SJSA1 (cell line): ENCODE measurements around the gene RUSF1. TPM values are rescaled to one million over a fixed set of nuclear protein-coding genes. Genes with fewer than 3 reads are reported as not detected.
"Not testable (repeated sequence)": the region's sequence is repeated elsewhere in the genome, so short reads cannot be mapped to it uniquely, and the experiment has no call there.

Experiments
- DNase-seq, 2 experiments: peaks; one replicate each; pipeline ENCODE4 v3.0.0-alpha.2; 2015 to 2020; ENCODE audit warnings: low spot score in 2 of 2, low read depth in 1 of 2
- H3K27ac ChIP-seq: fragments of 250-450 bp; sonication (Bioruptor Pico); 2 replicates; pipeline ENCODE4 v1.5.1; 2020; ENCODE audit warnings: mild to moderate bottlenecking, moderate library complexity
- H3K27me3 ChIP-seq: fragments of 250-450 bp; sonication (Bioruptor Pico); replicated peaks from 2 replicates; pipeline ENCODE4 v1.5.1; 2020; ENCODE audit warnings: mild to moderate bottlenecking, moderate library complexity
- H3K36me3 ChIP-seq: fragments of 250-450 bp; sonication (Bioruptor Pico); 2 replicates; pipeline ENCODE4 v1.5.1; 2020; ENCODE audit warnings: mild to moderate bottlenecking
- H3K4me1 ChIP-seq: fragments of 250-450 bp; sonication (Bioruptor Pico); replicated peaks from 2 replicates; pipeline ENCODE4 v1.6.1; 2021; ENCODE audit warnings: mild to moderate bottlenecking
- H3K4me3 ChIP-seq: fragments of 250-450 bp; sonication (Bioruptor Pico); 2 replicates; pipeline ENCODE4 v1.5.1; 2020; ENCODE audit warnings: mild to moderate bottlenecking
- H3K9me3 ChIP-seq: fragments of 250-450 bp; sonication (Bioruptor Pico); replicated peaks from 2 replicates; pipeline ENCODE4 v1.5.1; 2020; ENCODE audit warnings: mild to moderate bottlenecking
- total RNA-seq: library from RNA; depleted of rRNA; stranded (reverse); fragments of >200 nt; shearing (Covaris generic); gene quantifications from 2 replicates; pipeline ENCODE4 v1.2.3, GENCODE V29; 2014; rRNA removed

The RUSF1 gene
- total RNA-seq, result 47.6 and 49.5 TPM in 2 replicates

DNA sequence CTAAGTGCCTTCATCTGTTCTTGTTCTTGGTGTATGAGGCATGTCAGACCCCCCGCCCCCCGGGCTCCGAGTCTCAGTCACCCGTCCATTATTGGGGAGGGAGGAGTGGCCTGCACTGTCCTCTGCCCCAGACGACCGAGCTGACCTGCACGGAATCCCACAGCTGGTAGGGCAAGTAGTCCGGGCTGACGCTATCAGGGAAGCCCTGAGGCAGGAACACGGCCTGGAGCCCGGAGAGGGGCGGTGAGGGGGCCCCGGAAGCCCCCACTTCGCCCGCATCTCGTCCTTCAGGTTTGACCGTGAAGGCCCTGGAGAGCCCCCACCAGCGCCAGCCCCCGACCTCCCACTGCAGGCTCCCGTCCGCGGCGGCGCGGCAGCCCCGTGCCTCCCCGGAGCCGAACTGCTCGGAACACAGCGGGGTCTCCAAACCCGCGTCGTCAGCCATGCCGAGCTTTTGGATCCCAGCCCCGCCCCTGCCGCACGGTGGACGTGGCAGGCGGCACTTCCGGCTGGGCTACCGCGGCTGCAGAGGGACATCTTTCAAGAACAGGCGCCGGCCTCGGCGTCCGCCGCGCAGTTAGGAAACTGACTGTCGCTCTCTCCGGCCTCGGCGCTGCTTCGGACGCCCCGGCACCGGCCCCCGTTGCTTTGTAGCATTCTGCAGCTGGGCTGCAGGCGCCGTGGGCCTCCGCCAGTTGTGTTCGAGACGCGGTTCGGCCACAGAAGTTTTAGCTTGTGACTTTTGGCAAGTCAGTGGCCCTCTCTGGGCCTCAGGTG lies at the start of gene RUSF1:
Gene RUSF1, minus strand, starts transcription at position 463 of the 777 bp plus-strand sequence. Its CDS starts 18 bp downstream, at position 445.
- peaks cover 10% of the 10 kb centered on the region for H3K9me3 ChIP-seq
- peak; percentile 88 to 92 for DNase-seq
- no peaks in the 10 kb centered on the region for H3K27me3 ChIP-seq
- peaks cover 11% of the 10 kb centered on the region for H3K4me1 ChIP-seq
- peaks cover 12% of the 10 kb centered on the region for H3K36me3 ChIP-seq
- peak within 1 kb of the TSS; percentile 93 for H3K27ac ChIP-seq
- peak within 1 kb of the TSS; percentile 82 for H3K4me3 ChIP-seq

DNA sequence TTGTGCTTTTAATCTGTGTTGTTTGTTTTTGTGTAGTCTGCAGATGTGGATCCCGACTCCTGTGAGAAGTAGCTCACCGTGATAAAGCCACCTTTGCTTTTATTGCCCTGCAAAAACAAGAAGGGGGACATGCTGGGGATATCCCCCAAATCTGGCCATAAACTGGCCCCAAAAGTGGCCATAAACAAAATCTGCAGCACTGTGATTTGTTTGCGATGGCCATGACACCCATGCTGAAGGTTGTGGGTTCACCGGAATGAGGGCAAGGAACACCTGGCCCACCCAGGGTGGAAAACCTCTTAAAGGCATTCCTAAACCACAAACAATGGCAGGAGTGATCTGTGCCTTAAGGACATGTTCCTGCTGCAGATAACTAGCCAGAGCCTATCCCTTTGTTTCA lies 34.6 kb upstream of the RUSF1 start:
- Histone ChIP-seq H3K27me3 (no peaks in the 10 kb centered on the region), H3K4me1 (no peaks in the 10 kb centered on the region)
- no peak for DNase-seq

DNA sequence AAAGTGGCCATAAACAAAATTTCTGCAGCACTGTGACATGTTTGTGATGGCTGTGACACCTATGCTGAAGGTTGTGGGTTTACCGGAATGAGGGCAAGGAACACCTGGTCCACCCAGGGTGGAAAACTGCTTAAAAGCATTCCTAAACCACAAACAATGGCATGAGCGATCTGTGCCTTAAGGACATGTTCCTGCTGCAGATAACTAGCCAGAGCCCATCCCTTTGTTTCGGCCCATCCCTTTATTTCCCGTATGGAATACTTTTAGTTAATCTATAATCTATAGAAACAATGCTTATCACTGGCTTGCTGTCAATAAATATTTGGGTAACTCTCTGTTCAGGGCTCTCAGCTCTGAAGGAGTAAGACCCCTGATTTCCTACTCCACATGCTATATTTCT lies 31.6 kb upstream of the RUSF1 start:
- not testable (repeated sequence) for H3K4me3 ChIP-seq, H3K4me1 ChIP-seq, H3K9me3 ChIP-seq, H3K27ac ChIP-seq, H3K27me3 ChIP-seq, DNase-seq, H3K36me3 ChIP-seq

More for the DNA sequence above, 34.6 kb upstream of the RUSF1 start:
- Histone ChIP-seq H3K9me3 (no peaks in the 10 kb centered on the region), H3K4me3 (no peak overlapping the region), H3K27ac (no peak overlapping the region), H3K36me3 (no peaks in the 10 kb centered on the region)

DNA sequence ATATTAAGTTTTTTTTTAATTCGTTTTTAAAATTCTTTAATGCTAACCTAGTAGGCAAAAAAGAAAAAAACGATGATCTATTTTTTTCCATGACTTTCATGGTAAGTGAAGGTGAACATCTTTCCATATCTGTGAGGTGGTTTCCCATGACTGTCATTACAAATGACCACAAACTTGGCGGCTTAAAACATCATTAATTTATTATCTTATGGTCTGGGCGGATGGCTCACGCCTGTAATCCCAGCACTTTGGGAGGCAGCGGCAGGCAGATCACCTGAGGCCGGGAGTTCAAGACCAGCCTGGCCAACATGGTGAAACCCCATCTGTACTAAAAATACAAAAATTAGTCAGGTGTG lies 30.0 kb upstream of the RUSF1 start:
- not testable (repeated sequence) for H3K9me3 ChIP-seq, H3K4me3 ChIP-seq, DNase-seq, H3K27me3 ChIP-seq, H3K27ac ChIP-seq, H3K36me3 ChIP-seq, H3K4me1 ChIP-seq

DNA sequence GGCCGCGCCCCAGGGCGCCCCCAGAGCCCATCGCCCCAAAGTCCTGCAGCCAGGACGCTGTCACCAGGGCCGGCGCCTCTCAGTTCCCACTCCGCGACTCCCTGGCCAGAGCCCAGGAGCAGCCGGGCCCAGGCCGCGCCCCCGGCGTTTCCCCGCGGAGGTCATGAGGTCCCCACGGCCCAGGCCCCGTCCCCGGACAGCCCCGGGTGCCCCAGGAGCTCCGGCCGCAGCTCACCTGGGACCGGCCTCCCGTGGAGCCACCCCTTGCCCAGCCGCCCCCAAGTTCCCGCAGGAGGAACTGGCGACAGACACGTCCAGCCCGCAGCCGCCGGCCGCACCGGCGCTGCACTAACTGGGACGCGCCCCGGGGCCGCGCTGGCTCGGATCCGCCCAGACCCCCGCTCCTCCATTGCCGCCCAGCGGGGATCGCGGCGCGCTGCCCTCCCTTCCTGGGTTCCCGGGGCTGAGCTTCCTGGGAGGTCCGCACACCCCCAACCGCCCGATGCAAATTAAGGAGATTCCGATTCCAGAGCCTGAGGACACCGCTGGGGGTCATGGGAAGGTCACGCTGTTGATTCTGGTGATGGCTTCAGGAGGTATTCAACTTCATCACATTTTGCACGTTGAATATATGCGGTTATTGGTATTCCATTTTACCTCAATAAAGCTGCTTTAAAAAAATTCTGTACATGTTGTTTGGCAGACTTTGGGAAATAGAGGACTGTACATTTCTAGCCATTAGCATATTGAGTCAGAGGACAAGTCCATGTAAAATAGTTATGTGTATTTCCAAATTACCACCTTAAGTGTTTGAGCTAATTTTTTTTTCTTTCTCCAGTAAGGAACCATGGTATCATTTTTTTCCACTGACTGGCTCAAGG lies 29.4 kb upstream of the RUSF1 start:
- Histone ChIP-seq H3K9me3 (no peaks in the 10 kb centered on the region), H3K27ac (no peak overlapping the region), H3K36me3 (no peaks in the 10 kb centered on the region), H3K4me3 (0 out of 2 replicates have a peak overlapping the region, but pooled peaks have one; percentile 4), H3K27me3 (0 out of 2 replicates have a peak, but pooled peaks cover 4% of the 10 kb centered on the region), H3K4me1 (0 out of 2 replicates have a peak, but pooled peaks cover 3% of the 10 kb centered on the region)
- no peak for DNase-seq

DNA sequence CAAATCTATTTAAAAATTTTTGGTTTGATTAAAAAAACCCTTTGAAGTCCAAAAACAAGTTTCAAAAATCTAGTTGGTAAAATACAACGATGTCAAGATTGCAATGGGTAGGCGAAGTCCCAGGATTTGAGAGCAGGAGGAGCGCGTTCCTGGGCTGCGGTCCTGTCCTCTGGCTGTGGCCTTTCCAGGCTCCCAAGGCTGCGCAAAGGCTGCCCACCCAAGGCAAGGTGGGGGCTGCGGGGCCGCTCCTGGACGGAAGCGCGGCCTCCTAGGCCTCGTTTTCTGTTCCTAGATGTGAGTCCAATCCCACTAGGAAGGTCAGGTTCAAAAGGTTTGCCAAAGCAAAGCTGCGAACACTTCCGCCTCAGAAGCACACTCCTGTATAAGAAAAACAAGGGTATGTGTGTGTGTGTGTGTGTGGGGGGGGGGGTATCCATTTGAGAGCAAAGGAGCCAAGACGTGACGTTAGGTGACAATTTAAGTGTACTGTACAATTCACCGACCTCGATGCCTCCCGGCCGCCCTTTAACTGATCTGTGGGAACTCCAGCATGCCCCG lies 28.7 kb upstream of the RUSF1 start:
- DNase-seq, result no peak
- Histone ChIP-seq H3K9me3 (no peaks in the 10 kb centered on the region), H3K36me3 (no peaks in the 10 kb centered on the region), H3K27ac (no peak overlapping the region), H3K4me1 (0 out of 2 replicates have a peak, but pooled peaks cover 3% of the 10 kb centered on the region), H3K4me3 (no peak overlapping the region), H3K27me3 (0 out of 2 replicates have a peak, but pooled peaks cover 4% of the 10 kb centered on the region)

DNA sequence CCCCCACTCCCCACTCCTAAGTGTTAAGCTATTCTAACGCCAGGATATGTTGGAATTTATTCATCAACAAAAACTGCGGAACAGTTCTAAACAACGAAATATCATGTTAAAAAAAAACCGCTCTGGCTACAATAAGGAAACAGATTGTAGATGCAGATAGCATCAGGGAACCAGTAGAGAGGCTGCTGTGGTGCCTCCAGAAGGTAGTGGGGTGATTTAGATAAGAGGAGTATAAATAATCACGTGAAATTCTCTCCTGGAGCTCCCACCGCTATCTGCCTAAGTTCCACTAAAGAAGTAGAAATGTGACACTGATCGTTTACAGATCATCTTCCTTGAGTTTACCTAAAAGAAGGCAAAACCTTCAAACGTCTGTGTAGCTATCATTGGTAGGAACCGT lies 27.5 kb upstream of the RUSF1 start:
- Histone ChIP-seq H3K4me1 (0 out of 2 replicates have a peak, but pooled peaks cover 3% of the 10 kb centered on the region), H3K9me3 (no peaks in the 10 kb centered on the region), H3K4me3 (no peak overlapping the region), H3K36me3 (no peaks in the 10 kb centered on the region), H3K27ac (no peak overlapping the region), H3K27me3 (peaks cover 5% of the 10 kb centered on the region; the same call in 1 of the 2 replicates)
- no peak for DNase-seq

DNA sequence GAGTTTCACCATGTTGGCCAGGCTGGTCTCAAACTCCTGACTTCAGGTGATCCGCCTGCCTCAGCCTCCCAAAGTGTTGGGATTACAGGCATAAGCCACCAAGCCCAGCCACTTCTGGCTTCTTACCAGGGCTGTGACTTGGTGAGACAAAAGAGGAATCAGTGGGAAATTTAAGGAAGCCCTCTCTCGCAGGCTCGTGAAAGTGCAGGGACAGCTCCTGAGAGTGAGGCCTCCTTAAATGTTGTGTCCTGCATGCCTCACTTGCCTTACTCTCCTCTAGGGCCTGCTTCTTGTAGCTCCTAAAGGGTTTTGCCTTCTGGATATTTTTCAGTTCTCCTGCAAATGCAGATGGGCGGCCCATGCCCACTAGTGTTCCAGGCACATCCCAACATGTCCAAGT lies 24.7 kb upstream of the RUSF1 start:
- no peaks in the 10 kb centered on the region for H3K9me3 ChIP-seq
- DNase-seq, result no peak
- no peaks in the 10 kb centered on the region for H3K36me3 ChIP-seq
- H3K4me3 ChIP-seq, result no peak overlapping the region
- 0 out of 2 replicates have a peak, but pooled peaks cover 3% of the 10 kb centered on the region for H3K4me1 ChIP-seq
- H3K27ac ChIP-seq, result no peak overlapping the region
- H3K27me3 ChIP-seq, result peaks cover 21% of the 10 kb centered on the region

DNA sequence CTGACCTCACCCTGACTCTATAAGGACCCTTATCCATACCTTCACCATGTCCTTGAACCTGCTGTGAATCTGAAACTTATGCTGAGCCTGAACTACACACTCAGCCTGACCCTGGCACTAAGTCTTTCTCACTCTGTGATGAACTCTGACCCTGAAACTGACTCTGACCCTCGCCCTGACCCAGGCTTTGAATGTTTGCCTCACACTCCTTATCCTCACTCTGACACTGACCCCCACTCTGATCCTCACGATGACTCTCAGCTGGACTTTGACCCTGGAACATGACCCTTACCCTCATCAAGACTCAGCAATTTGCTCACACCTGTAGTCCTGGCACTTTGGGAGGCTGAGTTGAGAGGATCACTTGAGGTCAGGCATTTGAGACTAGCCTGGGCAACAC lies 23.9 kb upstream of the RUSF1 start:
- H3K27me3 ChIP-seq, result peaks cover 17% of the 10 kb centered on the region

DNA sequence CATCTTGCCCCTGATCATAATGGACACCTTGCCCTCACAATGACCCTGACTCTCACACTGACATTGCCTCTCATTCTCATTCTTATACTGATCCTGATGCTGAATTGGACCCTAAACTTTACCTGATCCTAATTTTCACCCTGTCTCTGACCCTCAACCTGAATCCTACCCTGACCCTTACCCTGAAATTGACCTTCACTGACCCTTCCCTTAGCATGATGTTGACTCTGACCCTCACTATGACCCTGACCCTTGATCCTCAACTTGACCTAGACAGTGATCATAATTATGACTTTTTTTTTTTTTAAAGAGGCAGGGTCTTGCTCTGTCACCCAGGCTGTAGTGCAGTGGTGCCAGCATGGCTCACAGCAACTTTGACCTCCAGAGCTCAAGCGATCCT lies 22.9 kb upstream of the RUSF1 start:
- no peak overlapping the region for H3K27ac ChIP-seq
- DNase-seq, result no peak
- no peaks in the 10 kb centered on the region for H3K4me1 ChIP-seq

More for the DNA sequence above, 23.9 kb upstream of the RUSF1 start:
- no peak overlapping the region for H3K27ac ChIP-seq
- H3K36me3 ChIP-seq, result no peaks in the 10 kb centered on the region
- no peak overlapping the region for H3K4me3 ChIP-seq
- DNase-seq, result no peak
- H3K4me1 ChIP-seq, result no peaks in the 10 kb centered on the region
- no peaks in the 10 kb centered on the region for H3K9me3 ChIP-seq

DNA sequence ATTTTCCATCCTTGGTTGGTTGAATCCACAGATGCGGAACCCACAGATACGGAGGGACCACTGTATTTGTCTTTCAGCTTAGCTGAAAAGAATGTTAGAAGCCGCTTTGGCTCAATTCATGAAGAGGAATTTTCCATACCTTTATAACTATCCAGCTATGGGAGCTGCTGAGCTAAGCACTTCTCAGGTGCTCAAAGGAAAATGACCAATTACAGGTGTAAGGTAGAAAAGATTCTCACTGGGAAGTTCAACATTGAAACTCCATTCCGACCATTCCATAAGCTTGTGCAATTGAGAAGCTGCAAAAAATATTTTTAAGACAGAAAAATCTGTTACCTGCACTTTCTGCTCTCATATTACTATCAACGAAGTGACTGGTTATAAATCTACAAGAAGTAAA lies 22.2 kb upstream of the RUSF1 start:
- H3K9me3 ChIP-seq, result no peaks in the 10 kb centered on the region
- peaks cover 17% of the 10 kb centered on the region for H3K27me3 ChIP-seq
- no peaks in the 10 kb centered on the region for H3K4me1 ChIP-seq
- no peak for DNase-seq
- H3K36me3 ChIP-seq, result no peaks in the 10 kb centered on the region
- H3K4me3 ChIP-seq, result no peak overlapping the region
- H3K27ac ChIP-seq, result no peak overlapping the region

More for the DNA sequence above, 22.9 kb upstream of the RUSF1 start:
- Histone ChIP-seq H3K4me3 (no peak overlapping the region), H3K9me3 (no peaks in the 10 kb centered on the region), H3K36me3 (no peaks in the 10 kb centered on the region), H3K27me3 (peaks cover 17% of the 10 kb centered on the region)

DNA sequence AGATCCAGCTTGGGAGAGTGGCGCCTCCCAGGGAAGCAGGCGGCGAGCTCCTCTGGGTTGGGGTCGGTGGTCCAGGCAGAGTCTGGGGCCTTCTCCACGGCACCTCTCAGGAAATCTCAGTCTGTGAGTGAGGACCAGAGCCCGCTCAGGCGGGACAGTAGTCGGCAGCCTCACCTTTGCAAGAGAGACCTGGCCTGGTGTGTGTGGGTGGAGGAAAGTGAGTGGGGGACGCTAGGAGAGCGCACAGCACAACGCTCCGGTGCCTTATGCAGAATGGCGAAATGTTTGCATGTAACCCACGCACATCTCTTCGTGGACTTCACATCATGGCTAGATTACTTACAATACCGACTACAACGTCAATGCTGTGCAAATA lies 21.7 kb upstream of the RUSF1 start:
- DNase-seq, result no peak
- Histone ChIP-seq H3K27me3 (peaks cover 17% of the 10 kb centered on the region), H3K4me1 (no peaks in the 10 kb centered on the region), H3K36me3 (no peaks in the 10 kb centered on the region), H3K9me3 (no peaks in the 10 kb centered on the region), H3K4me3 (no peak overlapping the region), H3K27ac (no peak overlapping the region)

DNA sequence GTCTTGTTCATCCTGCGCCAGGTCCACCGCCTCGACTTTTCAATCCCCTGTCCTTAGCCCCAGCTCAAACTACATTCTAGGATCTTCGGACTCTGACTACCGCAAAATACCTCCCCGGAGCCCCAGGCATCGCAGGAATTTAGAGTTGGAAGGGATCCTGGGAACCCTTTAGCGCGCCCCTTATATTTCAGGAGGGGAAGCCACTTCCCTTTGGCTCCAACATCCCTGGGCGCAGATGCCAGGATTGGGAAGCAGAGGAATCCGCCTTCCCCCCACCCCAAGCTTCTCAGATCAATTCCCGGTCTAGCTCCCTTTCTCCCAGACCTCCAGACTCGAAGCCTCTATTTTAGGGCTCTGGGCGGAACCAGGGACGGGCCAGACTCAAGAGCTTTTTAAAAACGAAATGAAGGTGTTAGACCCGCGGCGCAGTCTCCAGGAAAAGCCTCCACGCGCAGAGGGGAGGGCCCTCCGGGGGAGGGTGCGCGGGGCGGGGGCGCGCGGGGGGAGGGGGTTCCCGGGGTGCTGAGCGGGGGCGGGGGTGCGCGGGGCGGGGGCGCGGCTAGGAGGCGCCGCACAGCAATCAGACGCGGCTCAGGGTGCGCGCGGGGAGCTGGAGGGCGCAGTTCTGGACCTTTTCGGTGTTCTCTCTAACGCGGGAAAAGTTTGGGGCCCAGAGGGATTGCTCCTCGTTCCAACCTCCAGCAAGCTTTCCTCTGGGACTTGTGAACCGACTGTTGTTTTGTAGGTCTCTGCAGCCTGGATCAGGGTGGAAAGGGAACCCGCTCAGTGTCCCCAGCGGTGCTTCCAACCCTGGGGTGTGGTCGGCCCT lies 21.1 kb upstream of the RUSF1 start:
- no peak for DNase-seq
- H3K9me3 ChIP-seq, result no peaks in the 10 kb centered on the region
- no peaks in the 10 kb centered on the region for H3K4me1 ChIP-seq
- H3K4me3 ChIP-seq, result no peak overlapping the region
- H3K36me3 ChIP-seq, result no peaks in the 10 kb centered on the region
- H3K27ac ChIP-seq, result no peak overlapping the region
- peaks cover 17% of the 10 kb centered on the region for H3K27me3 ChIP-seq
